GM12878 (cell line): Measurements from ENCODE around the gene MEGF11. TPM values are rescaled to one million over a fixed set of nuclear protein-coding genes. Genes with fewer than 3 reads are reported as not detected.

Source experiments
- ATAC-seq: fragments of 200-7000 bp; cut with Tn5 transposase; 3 replicates; pipeline ENCODE4 v1.9.1; 2020; ENCODE audit warnings: mild to moderate bottlenecking, moderate library complexity
- BruUV-seq: library from RNA; stranded (reverse); fragments of 400-500 nt; replicated peaks from 2 replicates; lab custom pipeline; 2021; lab: Mats Ljungman, UMichigan
- CTCF ChIA-PET: fragments of 300-600 bp; sonication (Branson Sonifier 250); formaldehyde crosslinking; extraction: SDS; loops from one replicate; lab custom pipeline; 2021; ENCODE audit warnings: inconsistent platforms; lab: Yijun Ruan, JAX
- POLR2A ChIA-PET: fragments of 350-600 bp; formaldehyde crosslinking; extraction: SDS; loops from one replicate; lab custom pipeline; 2021; ENCODE audit warnings: inconsistent platforms; lab: Charles Lee
- RAD21 ChIA-PET: fragments of 300-600 bp; sonication (Branson Sonifier 250); formaldehyde crosslinking; loops from one replicate; lab custom pipeline; 2023; ENCODE audit warnings: antibody characterized with exemption; ENCODE audit not compliant: unreplicated experiment; lab: Charles Lee
- SMC1A ChIA-PET: fragments of 300-600 bp; sonication (Branson Sonifier 250); formaldehyde crosslinking; loops from one replicate; lab custom pipeline; 2023; ENCODE audit not compliant: unreplicated experiment, uncharacterized antibody; lab: Charles Lee
- DNase-seq: peaks from one replicate; pipeline ENCODE4 v3.0.0-alpha.2; 2011; ENCODE audit warnings: low read depth, low spot score
- FAIRE-seq: peaks from 3 replicates; lab custom pipeline; 2011; peaks lifted over from hg19 to GRCh38; lab: Jason Lieb, UNC
- H2AFZ ChIP-seq: 2 replicates; pipeline ENCODE4 v1.6.0; 2011; ENCODE audit warnings: low read depth, low read length, control low read depth; ENCODE audit not compliant: control insufficient read depth
- H3K27ac ChIP-seq: 2 replicates; pipeline ENCODE4 v1.5.1; 2011; ENCODE audit warnings: control low read depth; ENCODE audit not compliant: control insufficient read depth, insufficient read depth
- H3K27me3 ChIP-seq, 2 experiments: replicated peaks in 1 of 2; 2 replicates each; pipeline versions ENCODE4 v1.6.0 to v1.6.1; 2011; ENCODE audit warnings: low read length in 1 of 2; ENCODE audit not compliant: control insufficient read depth in 2 of 2, insufficient read depth in 2 of 2
- H3K36me3 ChIP-seq, 2 experiments: 2 replicates each; pipeline ENCODE4 v1.5.1; 2011; ENCODE audit warnings: low read length in 1 of 2; ENCODE audit not compliant: control insufficient read depth in 2 of 2, insufficient read depth in 2 of 2
- H3K4me1 ChIP-seq: 2 replicates; pipeline ENCODE4 v1.6.1; 2011; ENCODE audit warnings: mild to moderate bottlenecking, low read length, moderate library complexity, mixed read lengths; ENCODE audit not compliant: control insufficient read depth, insufficient read depth
- H3K4me2 ChIP-seq: 2 replicates; pipeline ENCODE4 v1.6.0; 2011; ENCODE audit warnings: control low read depth; ENCODE audit not compliant: control insufficient read depth, insufficient read depth
- H3K4me3 ChIP-seq: fragments of 200-600 bp; sonication (generic); 2 replicates; pipeline ENCODE4 v1.5.1; 2016
- H3K79me2 ChIP-seq: 2 replicates; pipeline ENCODE4 v1.6.0; 2011; ENCODE audit warnings: low read length; ENCODE audit not compliant: control insufficient read depth, insufficient read depth
- H3K9ac ChIP-seq: 2 replicates; pipeline ENCODE4 v1.8.0; 2011; ENCODE audit warnings: low read length, control low read depth, mixed read lengths; ENCODE audit not compliant: control insufficient read depth, insufficient read depth
- H3K9me3 ChIP-seq: replicated peaks from 3 replicates; pipeline ENCODE4 v1.5.1; 2011; ENCODE audit warnings: mild to moderate bottlenecking, low read length; ENCODE audit not compliant: control insufficient read depth, insufficient read depth
- H4K20me1 ChIP-seq: 2 replicates; pipeline ENCODE4 v1.6.0; 2011; ENCODE audit not compliant: control insufficient read depth, insufficient read depth
- BCLAF1 ChIP-seq: fragments of 450-650 bp; IDR thresholded peaks from 2 replicates; pipeline ENCODE4 v1.6.1; 2017; ENCODE audit warnings: antibody characterized with exemption, mild to moderate bottlenecking, moderate library complexity
- BRCA1 ChIP-seq: IDR thresholded peaks from 2 replicates; pipeline ENCODE4 v1.6.1; 2011; ENCODE audit warnings: low read depth, low read length, improper control_type of control experiment
- EED ChIP-seq: sonication (generic); IDR thresholded peaks from 2 replicates; pipeline ENCODE4 v1.6.1; 2016; ENCODE audit warnings: antibody characterized with exemption, low read depth
- FOXK2 ChIP-seq: fragments of 450-650 bp; IDR thresholded peaks from 2 replicates; pipeline ENCODE4 v1.6.1; 2017; ENCODE audit warnings: mild to moderate bottlenecking, moderate library complexity
- FOXM1 ChIP-seq: IDR thresholded peaks from 2 replicates; pipeline ENCODE4 v1.6.1; 2012; ENCODE audit warnings: low read depth, mild to moderate bottlenecking, inconsistent platforms, low read length, moderate library complexity
- HDGF ChIP-seq: fragments of 450-650 bp; IDR thresholded peaks from 2 replicates; pipeline ENCODE4 v1.6.1; 2016; ENCODE audit warnings: antibody characterized with exemption
- IRF5 ChIP-seq: fragments of 450-650 bp; IDR thresholded peaks from 2 replicates; pipeline ENCODE4 v1.6.1; 2017; ENCODE audit warnings: borderline replicate concordance
- JUND ChIP-seq: IDR thresholded peaks from 2 replicates; pipeline ENCODE4 v1.6.1; 2012; ENCODE audit warnings: low read depth, mild to moderate bottlenecking, low read length, improper control_type of control experiment, moderate library complexity
- KLF5 ChIP-seq: fragments of 450-650 bp; IDR thresholded peaks from 2 replicates; pipeline ENCODE4 v1.6.1; 2014; ENCODE audit warnings: mild to moderate bottlenecking; ENCODE audit not compliant: partially characterized antibody
- MEF2A ChIP-seq: IDR thresholded peaks from 2 replicates; pipeline ENCODE4 v1.6.1; 2011; ENCODE audit warnings: low read depth, mild to moderate bottlenecking, low read length, moderate library complexity; ENCODE audit not compliant: insufficient read depth
- MTA3 ChIP-seq: IDR thresholded peaks from 2 replicates; pipeline ENCODE4 v1.6.1; 2012; ENCODE audit warnings: low read length, inconsistent platforms, borderline replicate concordance
- MYB ChIP-seq: fragments of 150-350 bp; IDR thresholded peaks from 2 replicates; pipeline ENCODE4 v1.6.1; 2014; ENCODE audit warnings: mild to moderate bottlenecking, low read depth, low read length, borderline replicate concordance
- NBN ChIP-seq: fragments of 450-650 bp; IDR thresholded peaks from 2 replicates; pipeline ENCODE4 v1.6.1; 2016
- NRF1 ChIP-seq: conservative IDR thresholded peaks from 2 replicates; pipeline ENCODE4 v1.6.1; 2011; ENCODE audit warnings: mild to moderate bottlenecking, low read depth, low read length, improper control_type of control experiment
- PAX5 ChIP-seq: IDR thresholded peaks from 2 replicates; pipeline ENCODE4 v1.6.1; 2011; ENCODE audit warnings: low read depth, low read length, borderline replicate concordance
- RAD51 ChIP-seq: fragments of 450-650 bp; IDR thresholded peaks from 2 replicates; pipeline ENCODE4 v1.6.1; 2016; ENCODE audit warnings: moderate library complexity, mild to moderate bottlenecking, inconsistent platforms
- RCOR1 ChIP-seq: conservative IDR thresholded peaks from 2 replicates; pipeline ENCODE4 v1.6.1; 2012; ENCODE audit warnings: low read depth, low read length, improper control_type of control experiment
- SIN3A ChIP-seq: IDR thresholded peaks from 2 replicates; pipeline ENCODE4 v1.6.1; 2012; ENCODE audit warnings: low read depth, low read length, improper control_type of control experiment
- TBL1XR1 ChIP-seq: IDR thresholded peaks from 2 replicates; pipeline ENCODE4 v1.6.1; 2012; ENCODE audit warnings: low read depth, low read length, improper control_type of control experiment
- YBX1 ChIP-seq: fragments of 450-650 bp; IDR thresholded peaks from 2 replicates; pipeline ENCODE4 v1.6.1; 2016; ENCODE audit warnings: antibody characterized with exemption
- in situ Hi-C: fragments of 300-500 bp; cut with MboI; formaldehyde crosslinking; loops from 9 replicates; pipeline ENCODE4 v1.14.3; 2018; ENCODE audit warnings: mixed read lengths
- intact Hi-C: fragments of 100-400 bp; cut with micrococcal nuclease; formaldehyde crosslinking; loops from one replicate; pipeline ENCODE4 v1.14.2; 2022; ENCODE audit not compliant: unreplicated experiment
- polyA plus RNA-seq, 11 experiments: library from polyadenylated mRNA; depleted of rRNA in 4 of 11; unstranded in 6 of 11; stranded (reverse) in 5 of 11; fragments of >200 nt; fragmentation: Nextera tagmentation in 4 of 11; fragmentation: Illumina TruSeq in 1 of 11; extraction: Ambion mirVana in 4 of 11; extraction: Trizol in 1 of 11; gene quantifications; 1 replicate in 1 of 11; 2 replicates in 10 of 11; pipeline versions ENCODE4 v1.2.1 to v1.2.3, GENCODE V29; 2011 to 2016; ENCODE audit warnings: inconsistent platforms in 2 of 11, missing spikeins in 2 of 11, low read depth in 1 of 11
- total RNA-seq, 4 experiments: library from RNA; depleted of rRNA in 3 of 4; stranded (reverse); fragments of >200 nt in 3 of 4; fragmentation: Illumina TruSeq in 1 of 4; extraction: Trizol in 1 of 4; gene quantifications; 2 replicates each; pipeline versions ENCODE4 v1.2.1 to v1.2.3, GENCODE V29; 2013 to 2021

MEGF11 gene
- total and polyA plus RNA-seq, 10 of the 15 experiments (the other 5 are each of a cell fraction or from before 2014, with no cell fraction given): 0.03 to 1.7 (median 0.49) TPM

GRCh38 chr15:65873256-65873655 lies 380.3 kb downstream of the MEGF11 start:
- Histone ChIP-seq H3K9ac (no peak overlapping the region), H3K27me3 (no peaks in the 10 kb centered on the region), H3K4me1 (no peaks in the 10 kb centered on the region), H3K4me2 (0 out of 2 replicates have a peak overlapping the region, but pooled peaks have one; percentile 40), H3K36me3 (peaks cover 2 to 16% of the 10 kb centered on the region in 2 experiments; a peak in 3 of 4 replicates), H3K79me2 (peaks cover 66% of the 10 kb centered on the region), H3K9me3 (no peaks in the 10 kb centered on the region), H4K20me1 (no peaks in the 10 kb centered on the region), H3K4me3 (no peak overlapping the region), H3K27ac (no peak overlapping the region), H2AFZ (no peak overlapping the region)
- SMC1A ChIA-PET: interaction anchor here (1.2 kb wide), 2 partner anchors 8 to 26 kb away, joined by 4 to 8 read pairs; no protein-coding TSS in a partner anchor
- POLR2A ChIA-PET: no interaction called here
- RAD21 ChIA-PET: no interaction called here
- CTCF ChIA-PET: interaction anchor here (1.1 to 5.4 kb wide), 2 partner anchors 16 to 414 kb away, joined by 4 to 38 read pairs; no protein-coding TSS in a partner anchor
- no peak for FAIRE-seq
- in situ Hi-C loops (no loop called here), intact Hi-C loops (loop anchor here (5.0 kb wide), 1 partner anchor 81 kb away; the partner anchor contains the start of gene DENND4A)
- no TSS peak for BruUV-seq
- ATAC-seq: no peak
- no peak for TF ChIP-seq YBX1
- TF ChIP-seq NBN: no peak
- TF ChIP-seq HDGF: no peak
- no peak for TF ChIP-seq SIN3A
- no peak for TF ChIP-seq NRF1
- no peak for TF ChIP-seq BCLAF1
- no peak for TF ChIP-seq MYB
- TF ChIP-seq TBL1XR1: no peak
- TF ChIP-seq RCOR1: no peak
- TF ChIP-seq EED: no peak
- no peak for TF ChIP-seq BRCA1
- no peak for TF ChIP-seq RAD51
- TF ChIP-seq FOXK2: no peak
- TF ChIP-seq JUND: no peak
- no peak for TF ChIP-seq PAX5
- no peak for TF ChIP-seq KLF5
- TF ChIP-seq IRF5: no peak
- TF ChIP-seq MEF2A: no peak
- no peak for TF ChIP-seq FOXM1
- no peak for TF ChIP-seq MTA3
- DNase-seq: no peak
